ENCODE data around the gene C10orf53.
"Not testable (repeated sequence)": the region's sequence is repeated elsewhere in the genome, so short reads cannot be mapped to it uniquely, and the experiment has no call there.

Gene C10orf53

DNA sequence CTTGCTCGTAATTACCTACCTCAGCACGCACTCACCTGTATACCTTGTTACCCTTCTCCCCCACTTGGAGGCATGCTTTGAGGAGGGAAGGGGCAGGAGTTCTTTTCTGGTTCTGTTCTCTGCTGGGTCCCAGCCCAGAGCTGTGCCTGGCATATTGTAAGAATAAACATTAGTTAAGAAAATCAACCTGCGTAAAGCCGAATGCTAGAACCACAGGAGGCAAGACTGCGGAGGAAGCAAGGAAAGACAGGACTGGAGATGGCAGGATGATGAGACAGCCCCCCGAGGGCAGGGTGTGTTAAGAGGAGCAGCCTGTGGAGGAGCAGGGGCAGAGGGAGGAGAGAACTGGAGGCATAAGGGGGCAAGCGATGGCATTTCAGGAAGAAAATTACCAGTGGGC, 9.5 kb downstream of the C10orf53 start:
- no peak for DNase-seq

GRCh38 chr10:49689882-49690510, 10.5 kb downstream of the C10orf53 start:
- no peak for DNase-seq

GRCh38 chr10:49690698-49691356, 11.4 kb downstream of the C10orf53 start:
- no peak for DNase-seq

DNA sequence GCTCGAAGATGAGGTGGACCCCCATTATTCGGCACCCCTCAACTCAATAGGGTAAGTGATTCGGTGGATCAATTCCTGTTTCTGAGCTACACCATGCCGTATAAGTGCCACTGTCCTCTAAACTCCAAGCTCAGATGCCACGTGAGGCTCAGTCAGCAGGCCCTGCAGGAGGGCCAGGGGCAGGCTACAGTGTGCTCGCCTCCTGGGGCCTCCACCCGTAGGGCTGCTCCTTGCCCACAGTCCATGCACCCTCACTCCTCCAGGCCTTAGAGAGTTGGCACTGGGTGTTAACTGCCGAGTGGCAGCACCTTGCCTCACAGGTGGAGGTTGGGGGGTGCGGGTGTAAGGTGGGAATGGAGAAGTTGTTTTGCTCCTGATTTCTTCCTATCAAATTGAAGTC, 12.1 kb downstream of the C10orf53 start:
- DNase-seq = no peak

GRCh38 chr10:49694466-49694865, 15.0 kb downstream of the C10orf53 start:
- no peak for DNase-seq

DNA sequence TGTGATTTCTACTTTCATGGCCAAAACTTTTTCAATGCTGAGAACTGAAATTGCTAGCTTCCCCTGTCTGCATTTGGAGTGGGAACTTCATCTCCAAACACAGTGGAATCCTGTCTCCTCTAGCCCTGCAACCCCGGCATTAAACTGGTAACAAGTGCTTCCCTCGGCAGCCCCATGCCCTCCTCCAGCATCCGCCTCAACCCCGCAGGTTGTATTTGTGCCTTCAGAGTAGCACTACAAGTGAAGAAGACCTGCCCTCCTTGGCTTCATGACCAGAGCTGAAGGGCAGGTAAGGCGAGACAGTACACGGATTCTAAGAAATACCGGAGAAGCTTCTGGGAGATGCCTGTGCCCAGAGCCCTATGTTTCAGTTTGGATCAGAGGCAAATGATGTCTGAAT, 16.9 kb downstream of the C10orf53 start:
- no peak for DNase-seq

DNA sequence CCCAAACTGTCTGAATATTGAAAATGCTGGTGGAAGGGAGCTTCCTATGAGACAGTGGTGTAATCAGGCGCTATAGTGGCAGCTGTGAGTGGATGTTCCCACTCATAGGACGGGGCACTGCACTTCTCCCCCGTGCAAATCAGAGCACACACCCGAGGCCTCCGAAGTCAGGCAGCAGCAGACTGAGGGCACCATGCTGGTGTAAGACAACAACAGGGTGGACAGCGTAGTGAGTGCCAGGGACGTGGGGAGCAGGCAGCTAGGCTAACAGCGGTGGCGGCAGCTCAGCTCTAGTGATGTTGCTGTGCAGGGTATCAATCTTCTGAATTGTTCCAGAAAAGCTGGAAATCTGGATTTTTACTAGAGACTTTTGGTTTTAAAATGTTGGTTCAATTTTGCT, 19.2 kb downstream of the C10orf53 start:
- no peak for DNase-seq

GRCh38 chr10:49700211-49700610, 20.8 kb downstream of the C10orf53 start:
- DNase-seq = no peak

GRCh38 chr10:49700997-49701396, 21.5 kb downstream of the C10orf53 start:
- peak; percentile 76 for DNase-seq

DNA sequence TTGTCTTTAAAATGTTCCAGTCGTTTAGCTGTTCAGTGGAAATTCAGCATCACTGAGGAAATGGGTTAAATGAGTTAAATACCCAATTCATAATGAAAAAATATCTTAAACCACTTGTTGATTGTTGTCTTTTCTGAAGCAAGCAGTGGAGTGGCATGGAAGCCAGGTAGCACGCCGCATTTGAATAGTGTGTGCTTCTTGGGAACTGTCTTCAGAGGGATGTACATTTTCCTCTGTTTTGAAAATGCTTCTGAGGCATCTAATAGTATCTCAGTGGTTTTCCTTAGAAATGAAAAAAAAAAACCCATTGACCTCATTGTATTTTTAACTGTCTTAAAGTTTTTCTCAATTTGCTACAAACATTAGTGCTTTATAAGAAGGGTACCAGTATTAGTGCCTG, 28.1 kb downstream of the C10orf53 start:
- no peak for DNase-seq

DNA sequence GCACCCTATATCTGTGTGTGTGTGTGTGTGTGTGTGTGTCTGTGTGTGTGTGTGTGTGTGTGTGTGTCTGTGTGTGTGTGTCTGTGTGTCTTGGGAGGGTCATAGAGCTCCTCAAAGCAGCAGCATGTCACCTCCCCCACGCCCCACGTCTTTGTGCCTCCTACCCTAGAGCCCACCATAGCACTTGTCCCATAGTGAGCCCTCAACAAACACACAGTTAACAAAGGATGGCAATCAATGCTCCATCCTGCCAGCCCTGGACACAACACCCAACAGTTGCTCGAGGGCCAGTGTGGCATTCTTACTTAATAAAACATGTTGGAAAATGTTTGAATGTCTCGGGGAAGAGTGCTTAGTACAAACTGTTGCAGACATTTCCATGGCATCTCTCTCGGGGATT, 30.5 kb downstream of the C10orf53 start:
- no peak for DNase-seq

- DNase-seq = no peak
Observed at GRCh38 chr10:49710966-49711365, 31.5 kb downstream of the C10orf53 start.

- no peak for DNase-seq
Observed at GRCh38 chr10:49711481-49711880, 32.0 kb downstream of the C10orf53 start.

- DNase-seq = no peak
Observed at GRCh38 chr10:49713266-49713665, 33.8 kb downstream of the C10orf53 start.

- DNase-seq = not testable (repeated sequence)
Observed at GRCh38 chr10:49715157-49715556, 35.7 kb downstream of the C10orf53 start.

DNA sequence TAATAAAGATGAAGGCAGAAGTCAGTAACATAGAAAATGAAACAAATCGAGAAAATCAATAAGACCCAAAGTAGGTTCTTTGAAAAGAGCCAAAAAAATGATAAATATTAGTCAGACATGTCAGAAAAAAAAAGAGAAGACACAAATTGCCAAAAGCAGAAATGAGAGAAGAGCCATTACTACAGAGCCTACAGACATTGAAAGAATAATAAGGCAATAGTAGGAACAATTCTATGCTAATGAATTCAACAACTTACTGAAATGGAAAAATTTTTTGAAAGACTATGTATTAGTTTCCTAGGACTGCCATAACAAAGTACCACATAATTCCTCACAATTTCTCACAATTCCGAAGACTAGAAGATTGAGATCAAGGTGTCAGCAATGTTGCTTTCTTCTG, 47.1 kb downstream of the C10orf53 start:
- DNase-seq = no peak

GRCh38 chr10:49733866-49734265, 54.4 kb downstream of the C10orf53 start:
- DNase-seq = no peak

DNA sequence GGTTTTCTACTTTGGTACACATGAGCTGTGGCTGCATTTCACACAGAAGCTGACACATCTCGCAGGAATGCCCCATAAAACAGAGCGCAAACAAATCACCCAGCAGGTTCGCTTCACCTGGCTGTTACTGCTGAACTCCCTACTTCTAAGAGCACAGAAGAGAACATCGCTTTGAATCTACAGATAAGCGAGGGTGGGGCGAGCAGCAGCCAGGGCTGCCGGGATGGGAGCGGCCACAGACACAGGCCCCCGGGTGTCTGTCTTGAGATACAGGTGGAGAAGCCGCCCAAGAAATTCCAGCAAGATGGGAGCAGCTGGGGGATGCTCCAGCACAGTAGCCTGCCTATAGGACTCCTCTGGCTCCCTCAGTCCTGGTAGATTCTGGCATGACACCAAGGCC, 55.2 kb downstream of the C10orf53 start:
- no peak for DNase-seq

- DNase-seq = no peak
Observed at GRCh38 chr10:49735161-49735560, 55.7 kb downstream of the C10orf53 start.

- no peak for DNase-seq
Observed at GRCh38 chr10:49735848-49736563, 56.6 kb downstream of the C10orf53 start.

- no peak for DNase-seq
Observed at GRCh38 chr10:49736564-49737113, 57.2 kb downstream of the C10orf53 start.

DNA sequence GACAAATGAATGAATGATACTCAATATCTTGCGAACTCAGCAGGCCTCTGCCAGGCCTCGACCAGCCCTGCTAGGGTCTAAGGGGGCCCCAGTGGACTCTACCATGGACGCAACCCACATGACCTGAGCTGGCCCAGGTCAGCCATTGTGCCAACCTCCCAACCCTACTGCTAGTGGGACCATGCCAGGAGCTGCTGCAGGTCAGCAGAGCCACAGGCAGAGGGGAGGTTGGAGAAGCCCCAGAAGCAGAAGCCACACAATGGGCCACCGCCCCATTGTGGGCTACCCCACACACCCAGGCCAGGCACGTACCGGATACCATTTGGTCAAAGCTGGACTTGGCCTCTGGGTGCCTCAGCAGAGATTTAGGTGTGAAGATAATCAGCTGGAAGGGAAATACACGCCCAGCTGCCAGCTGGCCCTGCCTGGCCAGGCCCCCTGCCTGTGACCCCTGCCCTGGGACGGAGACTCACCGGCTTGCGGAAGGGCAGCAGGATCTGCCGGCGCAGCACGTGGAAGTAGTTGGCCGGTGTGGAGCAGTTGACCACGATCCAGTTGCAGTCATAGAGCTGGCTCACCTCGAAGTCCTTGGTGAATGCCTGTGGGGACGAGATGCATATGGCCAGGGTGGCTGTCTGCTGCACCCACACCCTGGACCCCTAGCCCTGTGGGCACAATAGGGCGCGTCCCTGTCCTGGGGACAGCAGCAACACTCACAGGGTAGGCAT, 58.2 kb downstream of the C10orf53 start:
- DNase-seq = no peak

Data from NCI-H1092 treated with DMSO at 0.1 percent for 48 hours (cell line).